Mesothelial cell of epicardium (in vitro differentiated cells): Measurements from ENCODE around the gene CWC27. TPM values are rescaled to one million over a fixed set of nuclear protein-coding genes. Genes with fewer than 3 reads are reported as not detected.

ENCODE experiments used
- DNase-seq, 2 experiments: peaks; one replicate each; pipeline ENCODE4 v3.0.0; 2021; ENCODE audit warnings: low spot score in 2 of 2; ENCODE audit not compliant: unreplicated experiment in 2 of 2
- H3K27ac Mint-ChIP-seq: 2 replicates; pipeline ENCODE4 v1.8.0; 2021; ENCODE audit warnings: mixed read lengths
- H3K27me3 Mint-ChIP-seq: 2 replicates; pipeline ENCODE4 v1.8.0; 2021; ENCODE audit warnings: low read depth, mixed read lengths
- H3K36me3 Mint-ChIP-seq: 2 replicates; pipeline ENCODE4 v1.8.0; 2021; ENCODE audit warnings: mixed read lengths
- H3K4me1 Mint-ChIP-seq: 2 replicates; pipeline ENCODE4 v1.8.0; 2021; ENCODE audit warnings: mixed read lengths
- H3K4me3 Mint-ChIP-seq: 2 replicates; pipeline ENCODE4 v1.8.0; 2021; ENCODE audit warnings: mild to moderate bottlenecking, moderate library complexity, mixed read lengths
- H3K9me3 Mint-ChIP-seq: 2 replicates; pipeline ENCODE4 v1.8.0; 2021; ENCODE audit warnings: mixed read lengths
- total RNA-seq: library from RNA; stranded (reverse); gene quantifications from 3 replicates; pipeline ENCODE4 v1.2.1, GENCODE V29; 2021
- TF ChIP-seq, protein P1 (sequence below): fragments of 200-600 bp; sonication (generic); IDR thresholded peaks from one replicate; pipeline ENCODE4 v1.5.0; 2021; ENCODE audit warnings: antibody characterized with exemption; ENCODE audit not compliant: unreplicated experiment

CWC27 gene
- total RNA-seq, 1 donor from 2014 or later: 30.0 TPM

DNA sequence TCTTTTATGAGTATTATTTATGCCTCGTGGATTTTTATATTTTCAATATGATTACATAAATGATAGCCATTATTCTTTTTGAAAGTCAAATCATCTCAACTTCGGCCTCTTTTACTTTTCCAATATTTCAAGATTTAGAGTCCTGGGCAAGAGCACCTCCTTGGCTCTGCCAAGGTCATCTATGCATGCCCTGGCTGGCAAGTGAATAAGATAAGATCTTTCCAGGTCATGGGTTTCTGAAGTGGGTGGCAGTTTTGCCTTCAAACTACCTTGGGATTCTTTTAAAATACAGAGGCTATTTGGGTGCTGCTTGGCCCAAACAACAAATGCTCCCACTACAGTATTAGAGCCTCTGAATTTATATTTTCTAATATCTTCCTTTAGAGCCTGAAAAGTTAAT is 95.4 kb downstream of the CWC27 start:
- Mint-ChIP-seq H3K36me3 (no peaks in the 10 kb centered on the region), H3K27ac (no peak overlapping the region), H3K9me3 (no peaks in the 10 kb centered on the region), H3K4me1 (peaks cover under 1% of the 10 kb centered on the region), H3K4me3 (no peak overlapping the region), H3K27me3 (no peaks in the 10 kb centered on the region)
- TF ChIP-seq, protein P1, sequence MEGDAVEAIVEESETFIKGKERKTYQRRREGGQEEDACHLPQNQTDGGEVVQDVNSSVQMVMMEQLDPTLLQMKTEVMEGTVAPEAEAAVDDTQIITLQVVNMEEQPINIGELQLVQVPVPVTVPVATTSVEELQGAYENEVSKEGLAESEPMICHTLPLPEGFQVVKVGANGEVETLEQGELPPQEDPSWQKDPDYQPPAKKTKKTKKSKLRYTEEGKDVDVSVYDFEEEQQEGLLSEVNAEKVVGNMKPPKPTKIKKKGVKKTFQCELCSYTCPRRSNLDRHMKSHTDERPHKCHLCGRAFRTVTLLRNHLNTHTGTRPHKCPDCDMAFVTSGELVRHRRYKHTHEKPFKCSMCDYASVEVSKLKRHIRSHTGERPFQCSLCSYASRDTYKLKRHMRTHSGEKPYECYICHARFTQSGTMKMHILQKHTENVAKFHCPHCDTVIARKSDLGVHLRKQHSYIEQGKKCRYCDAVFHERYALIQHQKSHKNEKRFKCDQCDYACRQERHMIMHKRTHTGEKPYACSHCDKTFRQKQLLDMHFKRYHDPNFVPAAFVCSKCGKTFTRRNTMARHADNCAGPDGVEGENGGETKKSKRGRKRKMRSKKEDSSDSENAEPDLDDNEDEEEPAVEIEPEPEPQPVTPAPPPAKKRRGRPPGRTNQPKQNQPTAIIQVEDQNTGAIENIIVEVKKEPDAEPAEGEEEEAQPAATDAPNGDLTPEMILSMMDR: no peak
- no peak for DNase-seq

DNA sequence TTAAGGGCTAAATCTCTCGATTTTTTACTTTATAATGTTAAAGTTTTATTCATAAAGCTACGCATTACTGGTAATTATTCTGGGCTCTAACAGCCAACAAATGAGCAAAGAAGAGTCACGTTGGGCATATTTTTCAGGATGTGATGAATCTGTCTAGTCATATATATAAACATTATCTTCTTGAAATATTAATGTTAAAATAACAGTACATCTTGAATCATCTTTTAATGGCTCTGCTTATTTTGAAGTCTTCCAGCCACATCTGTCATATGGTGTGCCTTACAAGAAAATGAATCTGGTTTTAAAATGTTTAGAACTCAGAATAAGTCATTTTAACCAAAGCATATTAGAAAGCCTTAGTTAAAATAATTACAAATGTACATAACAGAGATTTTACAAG is 96.9 kb downstream of the CWC27 start:
- TF ChIP-seq, protein P1: no peak
- no peaks in the 10 kb centered on the region for H3K9me3 Mint-ChIP-seq
- no peak overlapping the region for H3K27ac Mint-ChIP-seq
- H3K36me3 Mint-ChIP-seq: no peaks in the 10 kb centered on the region
- no peak for DNase-seq
- no peaks in the 10 kb centered on the region for H3K4me1 Mint-ChIP-seq
- no peak overlapping the region for H3K4me3 Mint-ChIP-seq
- H3K27me3 Mint-ChIP-seq: no peaks in the 10 kb centered on the region

DNA sequence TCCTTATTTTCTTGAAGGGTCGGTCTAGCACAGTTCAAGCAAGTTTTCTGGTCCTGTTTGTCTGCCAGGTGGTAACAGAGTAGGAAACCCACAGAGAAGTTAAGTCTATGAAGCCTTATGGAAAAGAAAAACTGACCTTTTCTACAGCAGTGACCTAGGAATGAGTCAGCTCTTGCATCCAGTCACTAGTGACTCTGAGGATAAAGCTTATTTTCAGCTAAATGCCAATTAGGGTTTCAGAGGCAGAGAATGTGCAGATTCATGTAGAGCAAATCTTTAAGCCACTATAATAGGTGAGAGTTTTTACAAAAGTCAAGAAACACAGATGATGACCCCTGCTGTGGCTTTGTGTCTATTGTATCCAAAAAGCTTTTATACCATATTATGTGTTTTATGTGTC is 100.7 kb downstream of the CWC27 start:
- no peak overlapping the region for H3K27ac Mint-ChIP-seq
- H3K9me3 Mint-ChIP-seq: no peaks in the 10 kb centered on the region
- TF ChIP-seq, protein P1: no peak
- H3K4me1 Mint-ChIP-seq: no peaks in the 10 kb centered on the region
- DNase-seq: no peak
- no peaks in the 10 kb centered on the region for H3K27me3 Mint-ChIP-seq
- no peak overlapping the region for H3K4me3 Mint-ChIP-seq
- H3K36me3 Mint-ChIP-seq: no peaks in the 10 kb centered on the region

DNA sequence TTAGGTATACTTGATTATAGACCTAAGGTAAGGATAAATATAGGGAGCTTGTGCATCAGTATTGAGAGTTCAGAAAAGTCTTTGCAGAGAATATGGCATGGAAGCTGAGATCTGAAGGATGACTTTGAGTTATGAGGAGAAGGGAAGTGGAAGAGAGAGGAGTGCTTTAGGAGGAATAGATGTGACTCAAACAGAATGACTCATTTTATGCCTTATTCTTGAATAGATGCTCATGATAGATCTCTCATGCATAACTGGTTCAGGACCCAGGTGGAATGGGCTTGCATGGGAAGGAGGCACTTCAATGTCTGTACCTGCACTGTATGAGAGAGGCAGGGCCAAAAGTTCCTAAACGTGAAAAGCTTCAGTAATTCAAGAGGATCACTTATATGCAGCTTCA is 103.3 kb downstream of the CWC27 start:
- DNase-seq: no peak
- H3K4me3 Mint-ChIP-seq: no peak overlapping the region
- H3K36me3 Mint-ChIP-seq: no peaks in the 10 kb centered on the region
- no peaks in the 10 kb centered on the region for H3K4me1 Mint-ChIP-seq
- no peaks in the 10 kb centered on the region for H3K27me3 Mint-ChIP-seq
- peaks cover 2% of the 10 kb centered on the region for H3K9me3 Mint-ChIP-seq
- no peak overlapping the region for H3K27ac Mint-ChIP-seq
- TF ChIP-seq, protein P1: no peak

DNA sequence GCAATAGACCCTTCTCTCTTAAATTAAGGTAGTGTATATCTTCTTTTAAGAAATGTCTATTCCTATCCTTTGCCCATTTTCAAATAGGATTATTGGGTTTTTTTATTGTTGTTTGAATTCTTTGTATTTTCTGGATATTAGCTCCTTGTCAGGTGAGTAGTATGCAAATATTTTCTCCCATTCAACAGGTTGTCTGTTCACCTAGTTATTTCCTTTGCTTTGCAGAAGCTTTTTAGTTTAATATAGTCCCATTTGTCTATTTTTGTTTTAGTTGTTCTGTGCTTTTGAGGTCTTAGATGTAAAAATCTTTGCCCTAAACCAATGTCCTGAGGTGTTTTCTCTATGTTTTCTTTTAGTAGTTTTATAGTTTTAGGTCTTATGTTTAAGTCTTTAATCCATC is 104.7 kb downstream of the CWC27 start:
- H3K9me3 Mint-ChIP-seq: peaks cover 3% of the 10 kb centered on the region
- H3K4me3 Mint-ChIP-seq: no peak overlapping the region
- TF ChIP-seq, protein P1: no peak
- DNase-seq: no peak
- H3K36me3 Mint-ChIP-seq: peaks cover 3% of the 10 kb centered on the region
- no peak overlapping the region for H3K27ac Mint-ChIP-seq
- H3K27me3 Mint-ChIP-seq: no peaks in the 10 kb centered on the region
- no peaks in the 10 kb centered on the region for H3K4me1 Mint-ChIP-seq

- Mint-ChIP-seq H3K27me3 (no peaks in the 10 kb centered on the region), H3K27ac (no peak overlapping the region), H3K4me3 (no peak overlapping the region), H3K9me3 (peaks cover 3% of the 10 kb centered on the region), H3K4me1 (no peaks in the 10 kb centered on the region), H3K36me3 (peaks cover 3% of the 10 kb centered on the region)
- TF ChIP-seq, protein P1: no peak
- DNase-seq: no peak
Measured at GRCh38 chr5:64874753-64875152, 106.0 kb downstream of the CWC27 start.
